Spleen (tissue), 11 donors: ENCODE data around the gene GMDS. TPM values are rescaled to one million over a fixed set of nuclear protein-coding genes. Genes with fewer than 3 reads are reported as not detected.
A peak's percentile ranks its signal among the peaks of the same experiment; 100 is the strongest.

Experiments
- DNase-seq: peaks from one replicate; pipeline ENCODE4 v3.0.0-alpha.2; 2020
- H3K27ac ChIP-seq, 8 donors: fragments of 200-600 bp; sonication (generic) in 7 of 8; 1 replicate in 4 of 8; 2 replicates in 4 of 8; pipeline versions ENCODE4 v1.5.0 to v1.8.0; 2016 to 2021; ENCODE audit warnings: inconsistent platforms in 4 of 8, mild to moderate bottlenecking in 4 of 8, moderate library complexity in 1 of 8
- H3K27me3 ChIP-seq, 7 donors: fragments of 200-600 bp; sonication (generic) in 6 of 7; replicated peaks in 1 of 7; 1 replicate in 4 of 7; 2 replicates in 3 of 7; pipeline versions ENCODE4 v1.5.0 to v1.8.0; 2016 to 2021; ENCODE audit warnings: inconsistent platforms in 3 of 7, mild to moderate bottlenecking in 1 of 7
- H3K36me3 ChIP-seq, 6 donors: fragments of 200-600 bp; sonication (generic) in 5 of 6; 1 replicate in 4 of 6; 2 replicates in 2 of 6; pipeline versions ENCODE4 v1.5.0 to v1.8.0; 2016 to 2021; ENCODE audit warnings: inconsistent platforms in 2 of 6
- H3K4me1 ChIP-seq, 6 donors: fragments of 200-600 bp; sonication (generic) in 5 of 6; 1 replicate in 3 of 6; 2 replicates in 3 of 6; pipeline versions ENCODE4 v1.5.0 to v1.8.0; 2016 to 2021; ENCODE audit warnings: inconsistent platforms in 3 of 6
- H3K4me3 ChIP-seq, 8 donors: fragments of 200-600 bp; sonication (generic) in 7 of 8; 1 replicate in 4 of 8; 2 replicates in 4 of 8; pipeline versions ENCODE4 v1.5.0 to v1.8.0; 2016 to 2021; ENCODE audit warnings: inconsistent platforms in 4 of 8, mild to moderate bottlenecking in 4 of 8, moderate library complexity in 2 of 8
- H3K9me3 ChIP-seq, 8 donors: fragments of 200-600 bp; sonication (generic) in 7 of 8; 1 replicate in 4 of 8; 2 replicates in 4 of 8; pipeline versions ENCODE4 v1.5.0 to v1.8.0; 2016 to 2021; ENCODE audit warnings: inconsistent platforms in 4 of 8
- POLR2A ChIP-seq, 3 donors: fragments of 450-650 bp; IDR thresholded peaks; one replicate each; pipeline ENCODE4 v1.5.1; 2017; ENCODE audit warnings: antibody characterized with exemption in 3 of 3, mild to moderate bottlenecking in 1 of 3
- POLR2AphosphoS5 ChIP-seq, 3 donors: sonication (generic); formaldehyde crosslinking; IDR thresholded peaks; one replicate each; pipeline ENCODE4 v1.5.1; 2017; ENCODE audit warnings: antibody characterized with exemption in 3 of 3
- WGBS, 5 donors: extraction: QIAGEN DNeasy Blood & Tissue Kit in 3 of 5; methylation state at CpG; one replicate each; pipeline versions ENCODE4 v1.1.5 to v1.1.7; 2013 to 2018; 5-methylcytosine and 5-hydroxymethylcytosine counted together
- intact Hi-C: fragments of 100-400 bp; cut with DNase I; formaldehyde crosslinking; loops from one replicate; pipeline ENCODE4 v1.15.0; 2023; ENCODE audit warnings: low total_unique reads
- polyA plus RNA-seq, 3 donors: library from polyadenylated mRNA; stranded (reverse); fragments of 200-250 nt; gene quantifications; one replicate each; pipeline ENCODE4 v1.2.1, GENCODE V29; 2013
- total RNA-seq, 7 donors: library from RNA; depleted of rRNA in 3 of 7; stranded (reverse); fragments of >200 nt in 3 of 7; fragmentation: NEBNext Ultra II Directional in 4 of 7; extraction: Animal tissue kit (Norgen Biotek cat#: 25700) in 4 of 7; gene quantifications; one replicate each; pipeline versions ENCODE4 v1.1.0 to v1.2.1, GENCODE V29; 2016 to 2021
- TF ChIP-seq, protein P1 (sequence below), 11 experiments: fragments of 200-600 bp in 7 of 11; fragments of 450-650 bp in 4 of 11; sonication (generic) in 4 of 11; IDR thresholded peaks in 8 of 11; conservative IDR thresholded peaks in 3 of 11; 1 replicate in 7 of 11; 2 replicates in 4 of 11; pipeline versions ENCODE4 v1.4.0 to v1.8.0; 2016 to 2021; ENCODE audit warnings: antibody characterized with exemption in 11 of 11, inconsistent platforms in 4 of 11, mild to moderate bottlenecking in 1 of 11
- donor health status: healthy with polysubstance abuse.
- donor health status: DM: no; HTN: no; CAD: no; lungs with moderate emphysema.
- donor health status: DM: no; HTN: no; CAD: no.
- donor health status: Bipolar disorder and iron deficiency.
- donor health status: healthy.
- donor health status: DM: no; HTN: no; CAD: no.
- donor health status: DM: yes; HTN: yes; CAD: no.

GMDS gene
- total and polyA plus RNA-seq, 10 donors = 9.1 to 30.8 (median 17.7) TPM

DNA sequence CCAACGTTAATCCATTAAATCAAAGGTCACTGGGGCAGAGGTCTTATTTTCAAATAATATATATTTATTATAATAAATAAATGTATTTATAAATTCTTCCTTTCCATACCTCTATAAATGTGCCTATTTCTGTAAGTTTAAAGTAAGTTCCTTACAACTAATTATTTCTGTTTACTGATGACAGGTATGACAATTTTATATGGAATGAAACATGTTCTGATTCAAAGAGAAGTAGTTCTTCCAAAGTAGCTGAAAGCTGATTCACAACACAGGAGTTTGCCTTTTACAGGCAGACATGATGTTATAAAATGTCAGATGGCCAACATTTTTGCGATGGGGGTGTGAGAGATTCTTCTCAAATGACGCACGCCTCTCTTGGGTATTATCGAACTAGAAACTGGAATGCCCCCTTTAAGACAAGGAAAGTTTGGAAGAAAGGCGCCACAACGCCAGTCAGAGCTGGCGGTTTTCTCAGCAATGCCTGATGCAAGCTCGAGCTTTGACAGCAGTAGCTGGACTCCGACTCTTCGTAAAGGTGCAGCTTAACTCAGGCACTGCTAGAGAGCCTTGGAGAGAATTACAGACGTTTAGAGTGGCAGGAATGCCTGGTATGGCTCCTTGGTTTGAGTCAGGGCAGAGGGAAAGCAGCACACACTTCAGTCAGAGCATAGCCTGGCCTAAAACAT is 543.6 kb downstream of the GMDS start:
- no peak overlapping the region for H3K27ac ChIP-seq
- no peaks in the 10 kb centered on the region for H3K27me3 ChIP-seq
- H3K4me3 ChIP-seq = no peak overlapping the region
- no peaks in the 10 kb centered on the region for H3K4me1 ChIP-seq
- no peaks in the 10 kb centered on the region for H3K9me3 ChIP-seq
- 81 to 94% (median 92%) methylated on average over 12 of the region's 12 CpGs for WGBS, 5 donors
- no peak for TF ChIP-seq POLR2A (IDR thresholded peaks at IDR 0.05)
- TF ChIP-seq POLR2AphosphoS5 (IDR thresholded peaks at IDR 0.05) = no peak
- TF ChIP-seq, protein P1, sequence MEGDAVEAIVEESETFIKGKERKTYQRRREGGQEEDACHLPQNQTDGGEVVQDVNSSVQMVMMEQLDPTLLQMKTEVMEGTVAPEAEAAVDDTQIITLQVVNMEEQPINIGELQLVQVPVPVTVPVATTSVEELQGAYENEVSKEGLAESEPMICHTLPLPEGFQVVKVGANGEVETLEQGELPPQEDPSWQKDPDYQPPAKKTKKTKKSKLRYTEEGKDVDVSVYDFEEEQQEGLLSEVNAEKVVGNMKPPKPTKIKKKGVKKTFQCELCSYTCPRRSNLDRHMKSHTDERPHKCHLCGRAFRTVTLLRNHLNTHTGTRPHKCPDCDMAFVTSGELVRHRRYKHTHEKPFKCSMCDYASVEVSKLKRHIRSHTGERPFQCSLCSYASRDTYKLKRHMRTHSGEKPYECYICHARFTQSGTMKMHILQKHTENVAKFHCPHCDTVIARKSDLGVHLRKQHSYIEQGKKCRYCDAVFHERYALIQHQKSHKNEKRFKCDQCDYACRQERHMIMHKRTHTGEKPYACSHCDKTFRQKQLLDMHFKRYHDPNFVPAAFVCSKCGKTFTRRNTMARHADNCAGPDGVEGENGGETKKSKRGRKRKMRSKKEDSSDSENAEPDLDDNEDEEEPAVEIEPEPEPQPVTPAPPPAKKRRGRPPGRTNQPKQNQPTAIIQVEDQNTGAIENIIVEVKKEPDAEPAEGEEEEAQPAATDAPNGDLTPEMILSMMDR (IDR thresholded peaks at IDR 0.05 in 8 of 11, conservative IDR thresholded peaks at IDR 0.05 in 3 of 11) = no peak
- H3K36me3 ChIP-seq = no peaks in the 10 kb centered on the region
- intact Hi-C loops = no loop called here
- no peak for DNase-seq

DNA sequence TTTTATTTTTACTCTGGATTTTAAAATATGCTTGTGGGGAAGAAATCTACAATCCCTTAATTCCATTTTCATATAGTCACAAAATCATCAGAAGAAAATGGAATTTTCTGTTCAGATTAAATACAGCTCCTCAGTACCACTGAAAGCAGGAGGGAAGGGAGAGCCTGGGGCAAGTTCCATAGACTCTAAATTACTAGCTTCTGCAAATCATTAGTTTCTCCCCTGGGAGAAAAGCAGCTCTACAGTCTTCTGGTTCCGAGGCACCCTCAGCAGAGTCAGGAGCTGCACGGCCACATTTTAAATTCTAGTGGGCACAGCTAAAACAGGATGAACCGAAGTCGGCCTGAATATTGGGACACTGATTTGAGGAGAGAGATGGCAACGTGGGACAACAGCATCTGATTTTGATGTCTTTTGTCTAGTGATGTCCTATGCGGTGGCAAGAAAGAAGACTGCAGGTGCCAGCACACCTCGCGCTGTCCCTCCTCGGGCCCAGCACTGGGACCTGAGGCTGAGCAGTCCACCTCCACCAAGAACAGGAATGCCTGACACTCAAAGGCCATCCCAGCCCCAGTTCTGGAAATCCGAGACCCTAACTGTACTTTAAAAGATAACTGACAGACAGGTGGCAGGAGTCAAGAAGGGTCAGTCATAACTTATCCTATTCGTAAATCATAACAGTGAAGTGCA is 545.0 kb downstream of the GMDS start:
- TF ChIP-seq POLR2AphosphoS5 (IDR thresholded peaks at IDR 0.05) (no peak), POLR2A (IDR thresholded peaks at IDR 0.05) (no peak)
- TF ChIP-seq, protein P1 (IDR thresholded peaks at IDR 0.05 in 8 of 11, conservative IDR thresholded peaks at IDR 0.05 in 3 of 11) = no peak
- Histone ChIP-seq H3K4me3 (no peak overlapping the region), H3K36me3 (no peaks in the 10 kb centered on the region), H3K9me3 (no peaks in the 10 kb centered on the region), H3K4me1 (no peaks in the 10 kb centered on the region), H3K27ac (no peak overlapping the region), H3K27me3 (no peaks in the 10 kb centered on the region)
- WGBS, 5 donors = 88 to 97% (median 91%) methylated on average over 11 of the region's 11 CpGs
- intact Hi-C loops = no loop called here
- no peak for DNase-seq

GRCh38 chr6:1698527-1698926 is 546.9 kb downstream of the GMDS start:
- TF ChIP-seq, protein P1 (IDR thresholded peaks at IDR 0.05 in 8 of 11, conservative IDR thresholded peaks at IDR 0.05 in 3 of 11) = no peak
- TF ChIP-seq POLR2AphosphoS5 (IDR thresholded peaks at IDR 0.05) (no peak), POLR2A (IDR thresholded peaks at IDR 0.05) (no peak)
- intact Hi-C loops = no loop called here
- no peaks in the 10 kb centered on the region for H3K4me1 ChIP-seq
- WGBS, 5 donors = 70 to 83% (median 76%) methylated on average over 10 to 11 of the region's 11 CpGs
- no peaks in the 10 kb centered on the region for H3K9me3 ChIP-seq
- H3K27ac ChIP-seq = peak overlapping the region in 3 of 8 donors; percentile 26 to 55 (median 36)
- H3K36me3 ChIP-seq = no peaks in the 10 kb centered on the region
- H3K27me3 ChIP-seq = no peaks in the 10 kb centered on the region
- no peak for DNase-seq
- no peak overlapping the region for H3K4me3 ChIP-seq

GRCh38 chr6:1697688-1698351 is 547.6 kb downstream of the GMDS start:
- TF ChIP-seq, protein P1 (IDR thresholded peaks at IDR 0.05 in 8 of 11, conservative IDR thresholded peaks at IDR 0.05 in 3 of 11) = no peak
- TF ChIP-seq POLR2A (IDR thresholded peaks at IDR 0.05) (no peak), POLR2AphosphoS5 (IDR thresholded peaks at IDR 0.05) (no peak)
- no peak for DNase-seq
- H3K27me3 ChIP-seq = no peaks in the 10 kb centered on the region
- H3K27ac ChIP-seq = peak overlapping the region in 1 of 8 donors; percentile 55
- 89 to 92% (median 91%) methylated on average over 10 of the region's 10 CpGs for WGBS, 5 donors
- H3K4me1 ChIP-seq = no peaks in the 10 kb centered on the region
- H3K9me3 ChIP-seq = peaks cover 0 to 3% (median 0%) of the 10 kb centered on the region in 8 donors
- no peak overlapping the region for H3K4me3 ChIP-seq
- intact Hi-C loops = no loop called here
- no peaks in the 10 kb centered on the region for H3K36me3 ChIP-seq
